ENCODE measurements around the gene SREK1IP1.
"Not testable (repeated sequence)": the region's sequence is repeated elsewhere in the genome, so short reads cannot be mapped to it uniquely, and the experiment has no call there.

Gene SREK1IP1

DNA sequence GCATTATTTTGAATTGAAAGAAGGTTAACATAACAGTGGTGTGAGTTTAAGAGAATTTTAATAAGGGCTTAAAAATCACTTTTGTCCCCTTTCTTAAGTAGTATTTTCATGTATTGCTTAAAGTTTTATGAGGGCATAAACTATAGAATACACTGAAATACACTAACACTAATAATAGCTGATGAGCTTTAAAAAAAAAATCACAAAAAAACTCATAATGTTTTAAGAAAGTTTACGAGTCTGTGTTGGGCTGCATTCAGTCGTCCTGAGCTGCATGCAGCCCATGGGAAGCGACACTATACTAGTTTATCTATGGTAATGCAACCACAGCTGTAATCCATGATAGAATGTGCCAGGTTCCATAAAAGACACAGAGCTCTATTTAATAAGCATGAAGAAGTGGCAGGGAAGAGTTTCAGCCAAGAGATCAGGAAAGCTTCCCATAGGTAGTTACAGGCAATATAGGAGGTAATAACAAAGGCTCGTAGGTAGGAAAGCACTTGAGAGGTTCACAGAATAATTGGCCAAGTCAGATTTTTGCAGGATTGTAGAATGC is 4.5 kb downstream of the SREK1IP1 start:
- DNase-seq (ENCODE audit: low spot score): no peak

GRCh38 chr5:64759960-64760660 is 8.4 kb downstream of the SREK1IP1 start:
- DNase-seq (ENCODE audit: low spot score): no peak

DNA sequence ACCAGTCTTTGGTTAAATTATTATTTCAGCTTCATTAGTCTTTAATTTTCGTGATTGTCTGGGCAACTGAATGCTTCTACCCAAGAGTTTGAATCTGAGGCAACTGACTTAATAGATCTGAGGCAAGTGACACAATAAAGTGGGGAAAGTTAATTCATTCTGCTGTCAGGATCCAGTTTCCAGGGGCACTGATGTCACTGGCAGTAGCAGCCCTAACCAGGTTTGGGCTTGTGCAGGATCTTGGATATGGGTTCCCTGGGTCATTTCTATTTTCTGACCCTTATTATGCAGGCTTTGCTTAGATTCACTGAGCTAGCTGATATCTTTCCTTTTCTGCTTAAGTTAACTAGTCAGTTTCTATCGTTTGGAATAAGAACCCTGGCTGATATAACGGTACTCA is 9.6 kb downstream of the SREK1IP1 start:
- no peak for DNase-seq (ENCODE audit: low spot score)

DNA sequence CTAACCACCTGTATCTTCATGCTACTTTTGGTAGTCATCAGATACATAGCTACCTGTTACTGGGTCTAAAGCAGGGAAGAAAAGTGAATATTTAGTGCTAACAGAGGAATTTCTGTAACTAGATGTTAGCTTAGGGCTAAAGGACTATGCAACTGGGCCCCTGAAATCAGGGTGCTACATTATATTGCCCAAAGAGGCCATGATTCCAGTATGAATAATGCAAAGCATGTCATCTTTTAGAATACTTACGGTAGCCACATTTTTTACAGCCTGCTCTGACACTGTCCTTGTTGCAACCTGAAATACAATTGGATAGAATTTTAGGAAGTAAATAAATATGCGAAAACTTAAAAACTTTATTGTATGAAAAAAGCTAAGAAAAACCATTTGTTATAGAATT is 14.4 kb downstream of the SREK1IP1 start:
- no peak for DNase-seq (ENCODE audit: low spot score)

GRCh38 chr5:64749385-64749784 is 19.1 kb downstream of the SREK1IP1 start:
- no peak for DNase-seq (ENCODE audit: low spot score)

DNA sequence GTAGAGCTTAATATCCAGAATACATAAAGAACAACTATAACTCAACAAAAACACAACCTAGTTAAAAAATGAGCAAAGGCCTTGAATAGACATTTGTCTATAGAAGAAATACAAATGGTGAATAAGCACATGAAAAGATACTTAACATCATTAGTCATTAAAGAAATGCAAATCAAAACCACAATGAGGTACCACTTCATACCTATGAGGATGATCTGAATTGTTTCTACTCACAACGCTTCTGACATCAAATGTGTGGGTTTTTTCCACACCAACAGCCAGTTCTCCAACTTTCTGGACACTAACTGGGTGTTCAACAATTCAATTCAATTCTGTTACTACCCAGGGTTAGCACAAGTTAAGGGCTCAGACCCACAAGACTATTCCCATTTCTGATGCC is 22.0 kb downstream of the SREK1IP1 start:
- DNase-seq (ENCODE audit: low spot score): no peak

DNA sequence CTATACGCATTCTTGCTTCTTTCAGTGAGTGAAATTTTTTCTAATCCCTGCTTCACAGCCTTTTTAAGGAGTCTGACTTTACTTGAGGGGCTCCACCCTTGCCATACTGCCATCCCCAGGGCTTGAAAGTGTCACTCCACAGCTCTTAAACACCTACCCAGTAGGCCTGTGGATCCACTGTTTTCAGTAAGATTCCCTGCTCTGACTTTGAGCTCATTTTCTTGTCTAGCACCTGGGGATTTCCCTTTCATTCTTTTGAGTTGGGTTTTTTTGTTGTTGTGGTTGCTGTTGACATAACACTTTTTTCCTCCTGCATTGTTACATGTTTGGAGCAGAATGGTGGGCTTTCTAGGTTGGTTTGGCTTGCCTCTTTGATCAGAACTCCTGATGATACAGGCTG is 23.6 kb downstream of the SREK1IP1 start:
- no peak for DNase-seq (ENCODE audit: low spot score)

GRCh38 chr5:64742821-64743220 is 25.7 kb downstream of the SREK1IP1 start:
- DNase-seq (ENCODE audit: low spot score): no peak

GRCh38 chr5:64742411-64742810 is 26.1 kb downstream of the SREK1IP1 start:
- DNase-seq (ENCODE audit: low spot score): no peak

DNA sequence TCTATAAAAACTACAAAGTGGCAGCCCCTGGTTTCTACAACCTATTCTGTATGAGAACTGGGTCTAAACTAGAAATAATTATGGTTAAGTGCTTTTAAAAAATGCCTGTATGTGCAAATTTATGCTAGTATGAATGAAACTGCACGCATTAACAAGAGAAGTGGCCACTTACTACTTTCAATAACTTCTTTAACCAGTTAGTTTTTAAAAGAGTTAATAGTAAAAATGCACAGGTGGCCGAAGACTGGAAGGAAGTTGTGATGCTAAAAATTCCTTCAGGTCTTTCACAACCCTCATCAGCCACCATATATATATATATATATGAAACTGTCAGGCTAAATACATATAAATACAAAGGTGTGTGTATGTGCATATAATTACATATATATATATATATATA is 41.3 kb downstream of the SREK1IP1 start:
- no peak for DNase-seq (ENCODE audit: low spot score)

- no peak for DNase-seq (ENCODE audit: low spot score)
Observed at GRCh38 chr5:64722588-64722987, 45.9 kb downstream of the SREK1IP1 start.

DNA sequence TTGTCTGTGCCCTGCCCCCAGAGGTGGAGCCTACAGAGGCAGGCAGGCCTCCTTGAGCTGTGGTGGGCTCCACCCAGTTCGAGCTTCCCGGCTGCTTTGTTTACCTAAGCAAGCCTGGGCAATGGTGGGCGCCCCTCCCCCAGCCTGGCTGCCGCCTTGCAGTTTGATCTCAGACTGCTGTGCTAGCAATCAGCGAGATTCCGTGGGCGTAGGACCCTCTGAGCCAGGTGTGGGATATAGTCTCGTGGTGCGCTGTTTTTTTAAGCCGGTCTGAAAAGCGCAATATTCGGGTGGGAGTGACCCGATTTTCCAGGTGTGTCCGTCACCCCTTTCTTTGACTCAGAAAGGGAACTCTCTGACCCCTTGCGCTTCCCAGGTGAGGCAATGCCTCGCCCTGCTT is 54.0 kb downstream of the SREK1IP1 start:
- not testable (repeated sequence) for DNase-seq (ENCODE audit: low spot score)

DNA sequence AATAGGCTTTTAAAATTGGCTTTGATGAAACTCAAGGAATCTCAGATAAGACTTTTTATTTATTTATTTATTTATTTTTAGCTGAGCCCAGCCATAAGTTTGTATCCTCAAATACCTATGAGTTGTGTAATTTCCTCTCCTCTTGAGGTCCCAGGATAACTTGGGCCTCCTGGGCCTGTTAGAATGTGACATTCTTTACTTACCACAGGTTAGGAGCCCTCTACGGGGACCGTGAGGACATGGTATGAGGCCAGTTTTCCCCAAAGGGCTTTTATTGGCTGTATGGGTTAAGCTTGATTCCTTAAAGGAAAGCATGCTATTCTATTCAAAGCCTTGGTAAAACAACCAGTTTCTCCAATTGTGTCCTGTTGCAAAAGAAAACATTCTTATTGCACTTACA is 61.3 kb downstream of the SREK1IP1 start:
- DNase-seq (ENCODE audit: low spot score): no peak

- DNase-seq (ENCODE audit: low spot score): not testable (repeated sequence)
Observed at GRCh38 chr5:64706074-64706473, 62.4 kb downstream of the SREK1IP1 start.

DNA sequence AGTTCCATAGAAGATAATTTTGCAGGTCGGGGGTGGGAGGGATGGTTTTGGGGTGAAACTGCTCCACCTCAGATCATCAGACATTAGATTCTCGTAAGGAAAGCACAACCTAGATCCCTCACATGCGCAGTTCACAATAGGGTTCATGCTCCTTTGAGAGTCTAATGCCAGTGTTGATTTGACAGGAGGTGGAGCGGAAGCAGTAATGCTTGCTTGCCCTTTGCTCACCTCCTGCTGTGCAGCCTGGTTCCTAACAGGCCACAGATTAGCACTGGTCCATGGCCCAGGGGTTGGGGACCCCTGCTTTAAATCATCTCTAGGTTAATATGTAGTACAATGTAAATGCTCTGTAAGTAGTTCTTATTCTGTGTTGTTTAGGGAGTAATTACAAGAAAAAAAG is 67.7 kb downstream of the SREK1IP1 start:
- no peak for DNase-seq (ENCODE audit: low spot score)

DNA sequence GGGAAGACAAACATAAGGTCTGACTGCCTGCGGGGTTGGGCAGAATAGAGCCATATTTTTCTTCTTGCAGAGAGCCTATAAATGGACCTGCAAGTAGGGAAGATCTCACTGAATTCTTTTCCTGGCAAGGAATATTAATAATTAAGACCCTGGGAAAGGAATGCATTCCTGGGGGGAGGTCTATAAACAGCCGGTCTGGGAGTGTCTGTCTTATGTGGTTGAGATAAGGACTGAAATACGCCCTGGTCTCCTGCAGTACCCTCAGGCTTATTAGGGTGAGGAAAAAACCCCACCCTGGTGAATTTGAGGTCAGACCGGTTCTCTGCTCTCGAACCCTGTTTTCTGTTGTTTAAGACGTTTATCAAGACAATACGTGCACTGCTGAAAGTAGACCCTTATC is 72.1 kb downstream of the SREK1IP1 start:
- not testable (repeated sequence) for DNase-seq (ENCODE audit: low spot score)

GRCh38 chr5:64693636-64694035 is 74.9 kb downstream of the SREK1IP1 start:
- DNase-seq (ENCODE audit: low spot score): no peak

DNA sequence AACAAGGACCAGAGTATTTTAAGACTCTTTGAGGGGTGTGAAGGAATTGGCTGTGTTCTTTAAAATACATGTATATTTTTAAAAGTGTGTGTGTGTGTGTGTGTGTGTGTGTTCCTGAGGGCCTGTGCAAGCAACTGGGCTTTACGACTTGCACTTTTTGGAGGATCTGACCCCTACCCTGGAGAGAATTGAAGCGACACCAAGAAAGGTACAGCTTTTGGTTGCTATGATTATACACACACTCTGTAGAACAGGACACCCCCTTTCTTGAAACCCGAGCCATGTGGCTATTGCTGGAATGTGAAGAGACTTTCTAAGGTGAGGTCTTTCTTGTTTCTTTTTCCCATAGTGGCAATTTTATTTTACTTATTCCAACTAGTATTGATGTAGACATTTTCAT is 77.2 kb downstream of the SREK1IP1 start:
- peak; percentile 14 for DNase-seq (ENCODE audit: low spot score)

- DNase-seq (ENCODE audit: low spot score): peak; percentile 11
Observed at GRCh38 chr5:64690417-64691151, 77.9 kb downstream of the SREK1IP1 start, which contains the start of gene SHISAL2B. SHISAL2B (plus strand) TSS chr5:64690503; CDS start chr5:64690624, 121 bp downstream.

DNA sequence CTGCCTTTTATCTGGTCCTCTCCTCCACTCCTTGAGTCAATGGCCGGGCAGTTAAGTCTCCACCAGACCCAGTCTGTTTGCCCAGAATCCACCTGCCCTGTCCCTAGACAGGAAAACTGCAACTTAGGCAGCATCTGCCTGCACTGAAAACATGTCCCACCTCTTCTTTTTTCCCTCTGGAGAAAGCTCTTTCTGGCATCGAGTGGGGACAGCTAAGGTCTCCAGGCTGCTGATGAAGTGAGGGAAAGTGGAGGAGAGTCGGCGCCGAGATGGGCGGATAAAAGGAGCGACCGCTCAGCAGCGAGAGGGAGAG is 78.4 kb downstream of the SREK1IP1 start:
- peak; percentile 2 for DNase-seq (ENCODE audit: low spot score)

DNA sequence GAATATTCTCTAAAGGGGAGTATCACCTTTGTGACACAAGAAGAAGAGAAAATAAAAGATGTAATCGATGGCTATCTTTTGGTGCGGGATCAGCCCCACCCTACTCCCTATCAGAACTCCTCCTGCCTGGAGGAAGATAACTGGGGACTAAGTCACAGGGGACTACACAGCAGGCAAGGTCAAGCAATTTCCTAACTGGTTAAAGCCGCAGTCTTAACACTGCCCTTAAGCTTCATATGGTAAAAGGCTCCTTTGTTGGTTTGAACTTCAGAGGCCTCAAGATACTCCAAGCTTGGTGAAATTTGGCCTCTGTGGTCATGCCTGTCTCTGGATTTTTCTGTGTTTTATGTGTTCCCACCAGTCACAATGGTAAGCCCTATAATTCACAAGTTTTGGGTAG is 79.5 kb downstream of the SREK1IP1 start:
- no peak for DNase-seq (ENCODE audit: low spot score)

DNA sequence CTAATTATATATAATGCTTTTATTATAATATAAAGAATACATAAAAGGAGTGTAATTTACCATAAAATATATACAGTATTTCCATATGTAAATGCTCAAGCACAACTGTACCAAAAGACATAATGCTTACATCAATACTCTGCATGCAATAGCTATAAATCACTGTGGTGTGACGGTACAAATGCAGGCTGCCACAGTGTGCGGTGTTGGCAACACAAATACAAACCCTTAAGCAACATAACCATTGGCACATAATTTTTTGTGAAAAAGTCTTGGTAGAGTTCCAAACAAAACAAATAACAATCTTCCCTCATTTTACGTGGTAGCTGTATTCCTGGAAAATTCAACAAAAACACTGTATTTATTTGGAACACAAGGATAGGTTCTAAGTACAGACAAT is 80.1 kb downstream of the SREK1IP1 start:
- DNase-seq (ENCODE audit: low spot score): no peak

DNA sequence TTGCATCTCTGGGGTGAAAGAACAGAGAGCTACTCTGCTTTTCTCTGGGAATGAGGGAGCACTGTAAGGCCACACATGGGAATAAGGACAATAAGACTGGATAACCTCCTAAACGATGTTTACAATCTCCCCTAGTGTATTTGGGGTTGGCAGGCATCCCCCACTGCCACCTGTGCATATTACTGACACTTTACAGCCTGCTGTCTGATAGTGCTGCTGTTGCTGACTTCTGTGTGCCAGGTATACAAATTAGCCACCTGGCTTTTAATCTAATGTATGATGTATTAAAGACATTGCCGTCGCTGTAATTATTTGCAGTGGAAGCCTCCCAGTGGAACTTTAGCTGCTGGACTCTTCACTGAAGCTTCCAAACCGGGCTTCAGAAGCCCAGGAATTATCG is 82.6 kb downstream of the SREK1IP1 start:
- DNase-seq (ENCODE audit: low spot score): no peak

- DNase-seq (ENCODE audit: low spot score): no peak
Observed at GRCh38 chr5:64682608-64683007, 85.9 kb downstream of the SREK1IP1 start.
